ENCODE results near the gene APOBEC3H.

APOBEC3H gene

DNA sequence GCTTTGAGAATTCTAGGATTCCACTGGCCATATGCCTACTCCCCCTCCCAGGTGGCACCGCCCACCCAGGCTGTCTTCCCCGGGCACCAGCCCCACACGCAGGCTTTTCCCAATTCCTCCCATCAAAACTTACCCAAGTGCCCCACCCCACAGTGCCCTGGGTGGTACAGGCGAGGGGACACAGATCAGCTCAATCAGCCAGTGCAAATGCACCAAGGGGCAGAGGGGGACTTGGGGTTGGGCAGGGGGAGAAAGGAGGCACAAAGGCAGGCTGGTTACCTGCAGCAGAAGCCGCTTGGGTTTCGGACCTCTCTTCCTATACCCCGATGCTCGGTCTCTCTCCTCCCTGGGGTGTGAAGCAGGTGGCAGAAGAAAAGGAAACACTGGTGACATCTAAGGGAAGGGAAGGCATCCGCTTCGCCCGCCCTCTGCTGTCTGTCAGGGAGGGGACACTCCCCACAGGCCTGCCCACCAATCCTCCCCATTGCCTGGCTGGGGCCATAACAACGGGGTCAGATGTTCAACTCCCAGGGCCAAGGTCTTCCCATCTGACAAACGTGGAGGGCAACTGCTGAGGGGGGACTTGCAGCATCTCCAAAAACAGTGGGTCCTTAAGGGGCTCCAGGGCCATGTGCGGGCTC lies 41.4 kb downstream of the APOBEC3H start:
- no peak for DNase-seq

DNA sequence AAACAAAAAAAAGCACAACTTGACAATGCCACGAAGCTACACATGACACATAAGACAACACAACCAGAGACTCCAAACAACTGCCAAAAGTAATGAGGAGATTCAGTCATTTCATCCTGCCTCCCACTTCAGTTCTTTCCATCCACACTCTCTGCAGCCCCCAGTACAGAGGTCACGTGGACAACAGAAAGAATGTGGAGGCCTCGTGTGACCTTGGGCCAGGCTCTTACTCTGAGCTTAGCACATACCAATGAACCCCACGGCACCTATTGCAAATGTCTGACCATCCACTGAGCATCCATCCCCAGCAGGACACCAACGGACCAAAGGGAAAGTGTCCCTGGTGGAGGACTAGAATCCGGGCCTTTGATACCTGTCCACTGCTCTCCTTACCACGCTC lies 42.9 kb downstream of the APOBEC3H start:
- DNase-seq, result no peak

DNA sequence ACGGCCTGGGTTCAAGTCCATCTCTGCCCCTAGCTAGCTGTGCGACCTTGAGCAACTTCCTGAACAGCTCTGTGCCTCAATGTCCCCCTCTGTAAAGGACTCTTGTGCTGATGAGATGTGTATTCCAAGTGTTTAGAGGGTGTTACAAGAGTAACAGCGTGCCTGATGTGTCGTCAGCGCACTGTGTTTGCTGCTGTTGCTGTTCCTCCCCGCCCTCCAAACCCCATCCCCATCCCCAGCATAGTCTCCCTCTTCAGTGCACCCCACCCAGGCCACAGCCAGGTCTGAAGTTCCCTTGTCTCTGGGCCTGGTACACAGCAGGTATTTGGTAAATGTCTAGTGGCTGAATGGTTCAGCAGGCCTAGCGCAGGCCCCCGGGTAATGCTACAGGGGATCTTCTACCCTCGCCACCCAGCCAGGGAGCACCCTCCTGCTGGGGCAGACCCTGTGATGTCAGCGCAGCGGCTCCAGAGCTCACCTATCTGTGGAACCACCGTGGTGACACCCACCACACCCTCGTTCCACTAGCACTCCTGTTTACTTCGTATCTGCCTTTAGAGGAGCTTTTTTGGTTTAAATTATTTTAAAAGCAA lies 45.1 kb downstream of the APOBEC3H start:
- DNase-seq, result no peak

DNA sequence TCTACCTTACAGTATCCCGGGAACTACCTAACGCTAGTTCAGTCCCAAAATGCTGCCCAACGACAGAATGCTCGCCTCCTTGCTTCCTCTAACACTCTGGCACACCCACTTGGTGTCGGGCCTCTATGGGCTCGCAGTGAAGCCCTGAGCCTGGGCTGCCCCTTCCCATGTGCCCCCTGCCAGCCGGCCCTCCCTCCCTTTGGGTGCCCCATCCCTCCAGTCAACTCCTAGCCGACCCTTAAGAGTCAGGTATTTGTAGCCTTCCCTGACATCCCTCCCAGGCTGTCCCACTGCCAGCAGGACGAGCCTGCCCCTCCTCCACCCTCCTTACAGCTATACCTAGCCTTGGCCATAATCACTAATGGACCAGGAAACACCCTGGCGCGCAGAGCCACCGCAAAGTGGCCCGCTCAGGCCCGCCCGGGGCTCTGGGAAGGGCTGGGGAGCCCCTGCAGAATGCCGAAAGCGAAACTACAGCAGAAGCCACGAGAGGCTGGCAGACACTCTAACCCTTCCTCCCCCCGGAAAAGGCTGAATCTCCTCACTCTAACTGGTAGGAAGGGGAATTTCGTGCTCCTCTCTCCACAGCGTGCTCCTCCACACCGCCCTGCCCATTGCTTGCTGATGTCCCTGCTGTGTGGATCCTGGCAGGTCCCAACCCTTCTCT lies 47.2 kb downstream of the APOBEC3H start:
- DNase-seq, result no peak

DNA sequence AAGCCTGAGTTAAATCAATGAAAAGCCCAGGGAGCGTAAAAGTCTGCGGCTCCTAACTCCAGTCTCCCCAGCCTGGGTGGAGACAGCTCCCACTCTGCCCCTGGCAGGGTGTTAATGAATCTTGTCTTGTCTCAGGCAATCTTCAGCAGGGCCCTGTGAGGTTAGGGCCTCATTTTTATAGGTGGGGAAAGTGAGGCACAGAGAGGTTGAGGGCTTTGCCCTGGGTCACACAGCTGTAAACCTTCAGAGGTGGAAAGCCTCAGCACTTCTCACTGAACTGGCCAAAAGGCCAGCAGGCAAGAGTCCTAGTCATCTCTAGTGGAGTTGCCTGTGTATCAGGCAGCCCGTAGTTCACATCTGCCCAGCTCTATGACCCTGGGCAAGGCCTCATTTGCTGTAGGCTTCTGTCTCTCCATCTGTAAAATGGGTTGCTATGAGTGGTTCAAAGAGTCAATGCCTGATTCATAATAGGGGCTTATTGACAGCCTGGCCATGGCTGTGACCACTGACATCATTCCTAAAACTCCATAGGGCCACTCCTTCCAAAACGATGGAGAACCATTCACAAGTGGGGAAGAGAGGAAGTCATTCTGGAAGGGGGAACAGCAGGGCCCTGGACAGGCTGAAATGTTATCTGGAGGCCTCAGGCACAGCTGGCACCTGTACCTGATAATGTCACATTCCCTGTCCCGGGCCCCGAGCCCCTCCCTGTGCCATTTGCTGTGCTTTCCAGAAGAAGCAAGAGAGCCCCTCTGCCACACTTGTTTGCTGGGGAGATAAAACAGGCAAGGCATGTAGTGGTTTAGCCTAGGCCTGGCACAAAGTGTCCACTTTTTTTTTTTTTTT lies 49.4 kb downstream of the APOBEC3H start:
- DNase-seq, result no peak

DNA sequence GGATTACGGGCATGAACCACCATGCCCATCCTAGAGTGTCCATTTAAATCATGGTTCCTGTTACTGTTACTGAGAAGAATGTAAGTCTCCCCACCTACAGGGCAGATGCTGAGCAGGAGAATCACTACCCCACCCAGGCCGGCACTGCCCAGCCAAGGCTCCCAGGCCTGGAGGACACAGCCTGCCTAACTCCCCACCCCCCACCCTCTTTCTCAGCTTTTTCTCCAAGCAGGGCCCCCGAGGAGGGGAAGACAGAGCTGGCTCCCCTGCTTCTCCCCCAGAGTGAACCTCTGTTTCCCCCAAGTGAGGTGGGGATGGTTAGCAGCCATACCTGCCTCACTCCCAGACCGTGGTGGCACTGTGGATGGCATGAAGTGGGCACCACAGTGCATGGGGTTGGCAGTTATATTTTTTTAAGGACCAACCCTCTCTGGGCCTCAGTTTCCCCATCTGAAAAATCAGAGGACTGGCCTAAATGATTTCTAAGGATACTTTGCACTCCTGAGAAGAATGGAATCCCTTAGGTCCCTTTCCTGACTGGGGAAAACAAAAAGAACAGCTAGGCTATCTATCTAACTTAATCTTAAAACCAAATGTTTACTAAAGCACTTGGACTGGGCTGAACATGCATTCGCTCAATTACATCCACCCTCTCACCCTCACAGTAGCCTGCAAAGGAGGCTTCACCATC lies 50.4 kb downstream of the APOBEC3H start:
- DNase-seq, result no peak

DNA sequence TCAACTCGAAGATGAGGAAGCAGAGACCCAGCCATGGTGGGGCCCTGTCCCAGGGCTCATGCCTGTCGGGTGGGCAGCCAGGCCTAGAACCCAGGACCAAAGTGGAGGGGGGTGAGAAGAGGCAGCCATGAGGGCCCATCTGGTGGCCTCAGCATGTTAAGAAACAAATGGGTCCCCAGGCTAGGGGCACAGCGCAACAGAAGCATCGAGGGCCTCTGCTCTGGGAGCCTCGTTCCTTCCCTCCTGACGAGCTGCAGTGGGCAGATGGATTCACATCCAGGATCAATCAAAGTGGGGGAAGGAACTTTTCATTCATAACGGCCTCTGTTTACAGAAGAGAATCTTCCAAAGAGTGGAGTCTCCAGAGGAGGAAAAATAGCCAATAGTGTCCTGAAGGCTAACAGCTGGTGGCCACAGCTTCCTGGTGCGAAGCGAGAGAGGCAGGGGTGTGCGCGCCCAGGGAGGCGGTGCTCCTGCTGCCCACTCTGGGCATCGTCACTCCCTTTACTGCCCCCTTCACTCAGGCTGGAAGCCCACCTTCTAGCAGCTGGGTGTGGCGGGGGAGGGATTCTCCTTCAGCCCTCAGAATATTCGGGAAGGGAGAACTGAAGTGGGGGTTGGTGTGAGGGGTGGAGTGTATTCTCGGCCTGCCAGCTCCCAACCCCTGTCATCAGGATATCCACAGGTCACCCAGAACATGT lies 51.1 kb downstream of the APOBEC3H start:
- no peak for DNase-seq

DNA sequence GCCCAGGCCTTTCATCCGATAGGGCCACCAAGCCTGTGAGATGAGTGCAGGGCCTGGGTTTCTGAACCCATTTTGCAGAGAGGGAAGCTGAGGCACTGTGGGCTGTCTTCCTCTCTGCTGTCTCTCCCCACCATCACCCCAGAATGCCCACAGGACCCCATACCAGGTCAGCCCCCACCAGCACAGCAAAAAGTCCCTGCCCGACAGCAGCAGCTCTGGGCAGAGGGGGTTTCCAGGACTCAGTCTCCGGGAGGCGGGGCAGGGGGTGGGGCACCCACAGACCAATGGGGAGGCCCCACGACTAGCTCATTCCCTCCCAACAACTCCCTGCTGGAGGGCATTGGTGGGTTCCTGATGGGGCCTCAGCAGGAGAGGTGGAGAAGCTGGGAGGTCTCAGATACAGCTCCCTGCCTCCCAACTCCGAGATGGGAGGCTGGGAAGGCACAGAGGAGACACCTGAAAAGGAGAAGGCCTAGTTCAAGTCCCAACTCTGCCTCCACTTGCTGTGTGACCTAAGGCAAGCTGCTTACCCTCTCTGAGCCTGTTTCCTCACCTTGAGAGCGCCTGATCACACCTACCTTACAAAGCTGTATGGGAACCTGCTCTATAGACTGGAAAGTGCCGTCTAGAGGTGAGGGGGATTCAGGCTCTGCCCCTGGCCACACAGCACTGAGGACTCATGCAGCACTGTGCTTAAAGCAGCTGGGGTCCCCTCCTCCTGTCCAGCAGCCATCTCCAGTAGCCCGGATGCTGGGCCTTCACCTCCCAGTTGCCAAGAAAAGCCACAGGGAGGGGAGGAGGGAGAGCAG lies 51.9 kb downstream of the APOBEC3H start:
- no peak for DNase-seq

DNA sequence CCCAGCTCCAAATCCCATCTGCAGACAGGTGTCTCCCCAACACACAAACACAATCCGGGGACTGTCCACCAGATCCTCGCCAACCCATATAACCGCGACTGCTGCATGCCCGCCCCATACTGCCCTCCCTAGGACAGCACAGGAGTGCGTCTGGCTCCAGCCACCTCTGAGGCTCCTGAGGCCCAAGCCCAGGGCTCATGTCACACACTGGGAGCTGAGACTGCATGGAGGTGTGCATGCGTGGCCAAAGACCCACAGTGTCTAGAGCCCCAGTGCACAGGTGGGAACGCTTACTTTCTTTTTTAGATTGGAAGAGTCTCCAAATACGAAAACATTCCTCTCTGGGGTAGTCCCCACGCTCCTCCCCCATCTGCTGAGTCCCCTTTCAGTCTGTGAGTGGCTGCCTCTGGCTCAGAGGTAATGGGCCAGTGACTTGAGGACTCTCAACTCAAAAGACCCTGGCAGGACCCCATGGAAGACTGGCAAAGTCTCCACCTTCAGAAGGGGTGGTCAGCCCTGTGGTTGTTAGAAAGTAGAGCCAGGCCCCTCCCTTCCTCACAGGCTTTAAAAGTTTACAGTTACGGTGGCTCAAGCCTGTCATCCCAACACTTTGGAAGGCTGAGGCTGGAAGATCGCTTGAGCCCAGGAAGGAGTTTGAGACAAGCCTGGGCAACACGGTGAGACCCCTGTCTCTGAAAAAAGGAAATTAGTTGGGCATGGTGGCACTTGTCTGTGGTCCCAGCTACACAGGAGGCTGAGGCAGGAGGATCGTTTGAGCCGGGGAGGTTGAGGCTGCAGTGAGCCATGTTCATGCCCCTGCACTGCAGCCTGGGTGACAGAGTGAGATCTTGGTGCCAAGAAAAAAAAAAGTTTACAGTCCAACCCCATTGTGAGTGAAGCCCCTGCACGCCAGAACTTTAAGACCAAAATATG lies 53.1 kb downstream of the APOBEC3H start:
- DNase-seq, result no peak

DNA sequence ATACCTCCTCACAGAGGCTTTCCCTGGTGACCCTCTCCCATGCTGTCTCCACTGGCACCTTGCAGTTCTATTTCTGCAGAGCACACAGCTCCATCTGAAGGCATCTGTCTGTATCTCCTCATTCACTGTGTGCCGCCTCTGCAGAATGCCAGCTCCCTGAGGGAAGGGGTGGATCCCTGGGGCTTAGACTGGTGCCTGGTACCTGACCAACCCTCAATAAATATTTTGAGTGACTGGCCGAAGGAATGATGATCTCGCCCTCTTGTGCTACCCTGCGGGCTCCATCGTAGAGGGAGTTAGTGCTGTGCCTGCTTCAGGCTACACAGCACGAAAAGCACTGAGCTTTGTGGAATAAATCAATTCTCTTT lies 53.8 kb downstream of the APOBEC3H start:
- no peak for DNase-seq

DNA sequence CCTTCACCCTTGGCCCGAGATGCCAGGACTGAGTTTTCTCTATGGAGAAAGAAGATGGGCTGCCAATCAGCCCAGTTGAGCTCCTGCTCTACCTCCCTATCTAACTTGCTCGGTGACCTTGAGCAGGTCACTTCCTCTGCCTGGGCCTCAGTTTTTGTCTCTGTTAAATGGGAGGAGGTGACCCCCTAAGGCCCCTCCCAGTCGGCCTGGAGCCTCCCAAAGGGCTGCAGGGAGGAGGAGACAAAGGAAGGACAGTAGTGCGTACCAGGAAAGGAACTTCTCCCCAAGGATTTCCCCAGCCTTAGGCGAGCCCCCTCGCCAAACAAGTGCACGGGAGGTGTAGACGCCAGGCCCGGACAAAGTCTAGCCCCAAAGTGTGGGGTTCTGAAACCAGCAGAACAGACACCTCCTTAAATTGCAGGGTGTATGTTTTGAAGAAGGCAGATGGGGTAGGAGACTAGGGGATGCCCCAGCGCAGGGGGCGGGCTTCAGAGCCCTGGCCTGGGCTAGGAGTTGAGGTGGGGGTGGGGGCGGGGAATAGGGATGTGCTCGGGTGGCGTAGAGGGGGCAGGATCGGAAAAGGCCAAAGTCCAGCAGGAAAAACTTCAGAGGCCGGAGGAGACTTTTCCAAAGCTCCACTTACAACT lies 54.4 kb downstream of the APOBEC3H start:
- no peak for DNase-seq

DNA sequence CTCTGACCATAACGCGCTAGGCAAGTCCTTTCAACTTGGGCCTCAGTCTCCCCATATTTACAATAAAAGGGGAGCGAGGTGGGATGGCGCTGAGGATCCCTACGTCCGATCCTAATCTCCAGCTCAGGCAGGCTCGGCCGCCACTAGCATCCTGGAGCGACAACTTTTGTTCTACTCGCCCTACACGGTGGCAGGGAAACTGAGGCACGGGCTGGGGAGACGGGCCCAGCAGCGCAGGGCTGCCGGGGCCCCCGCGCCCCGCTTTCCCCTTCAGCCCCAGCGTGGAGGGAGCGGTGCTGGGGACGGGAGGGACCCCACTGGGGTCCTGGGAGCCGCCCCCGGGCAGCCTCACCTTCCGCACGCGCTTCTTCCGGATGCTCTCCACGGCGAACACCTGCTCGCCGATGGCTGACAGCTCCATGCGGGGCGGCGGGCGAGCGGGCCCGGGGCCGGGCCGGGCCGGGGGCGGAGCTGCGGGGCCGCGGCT lies 55.0 kb downstream of the APOBEC3H start:
- DNase-seq, result no peak

DNA sequence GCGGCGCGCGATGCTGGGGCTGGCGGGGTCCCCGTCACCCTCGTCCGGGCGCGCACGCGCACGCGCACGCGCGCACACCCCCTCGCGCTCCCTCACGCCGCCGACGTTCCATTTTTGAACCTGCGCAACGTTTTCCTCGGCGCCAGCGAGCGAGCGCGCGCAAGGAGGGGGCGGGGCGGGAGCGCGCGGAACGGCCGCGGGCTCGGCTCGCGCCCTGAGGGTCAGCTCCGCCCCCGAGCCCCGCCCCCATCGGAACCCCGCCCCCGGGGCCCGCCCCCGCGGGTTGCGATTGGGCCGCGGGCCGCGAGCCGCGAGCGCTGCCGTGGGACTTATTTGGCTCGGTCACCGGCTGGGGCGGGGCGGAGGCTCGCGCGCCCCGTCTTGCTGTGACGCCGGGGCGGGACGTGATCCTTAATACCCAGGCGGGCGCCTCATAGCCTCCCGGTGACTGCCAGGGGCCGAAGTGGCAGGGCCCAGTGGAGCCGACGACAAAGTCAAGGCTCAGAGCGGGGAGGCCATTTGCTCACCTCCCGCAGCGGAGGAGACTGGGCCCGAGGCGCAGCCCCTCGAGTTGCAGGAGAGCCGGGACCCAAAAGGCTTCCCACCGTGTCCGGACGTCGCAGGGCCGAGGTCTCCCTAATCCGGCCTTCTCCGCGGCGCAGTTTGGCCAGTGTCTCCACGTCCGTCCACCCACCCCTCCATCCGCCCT lies 55.6 kb downstream of the APOBEC3H start, which contains the start of gene CBX7:
TSS of gene CBX7 (minus strand) at position 170 of the 709 bp plus-strand sequence. CDS start 236 bp downstream, outside the sequence.
- DNase-seq, result peak; percentile 50 to 93

DNA sequence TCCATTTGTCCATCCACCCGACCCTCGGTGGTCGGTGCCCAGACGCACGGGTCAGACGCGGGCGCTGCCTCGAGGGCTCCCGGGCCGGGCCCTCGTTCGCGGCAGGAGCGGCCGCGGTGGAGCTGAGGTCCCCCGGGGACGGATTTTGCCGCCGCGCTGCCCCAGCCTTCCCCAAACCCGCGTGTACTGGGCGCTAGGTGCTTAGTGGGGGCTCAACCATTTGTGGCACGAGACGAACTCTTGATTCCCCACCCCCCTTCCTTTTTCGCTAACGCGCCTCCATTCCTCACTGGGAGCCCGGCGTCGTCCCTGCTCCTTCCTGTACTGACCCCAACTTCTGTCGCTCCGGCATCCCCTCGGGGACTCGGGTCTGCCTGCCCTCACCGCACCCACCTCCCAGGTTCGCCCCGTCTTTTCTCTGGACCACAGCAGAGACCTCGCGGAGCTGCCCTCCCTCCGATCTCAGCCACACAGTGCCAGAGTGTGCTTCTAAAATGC lies 56.2 kb downstream of the APOBEC3H start:
- DNase-seq, result no peak
